ENCODE measurements around the gene NCAPH2.

NCAPH2 gene

GRCh38 chr22:50474710-50475651 lies 33.0 kb upstream of the NCAPH2 start, which contains the start of gene SBF1:
TSS of gene SBF1 (minus strand) at chr22:50475035. CDS start at chr22:50474840, 195 bp downstream.
- DNase-seq: peak; percentile 80 to 81

- DNase-seq: no peak
Measured at GRCh38 chr22:50475652-50476002, 32.4 kb upstream of the NCAPH2 start.

GRCh38 chr22:50476868-50477267 lies 31.2 kb upstream of the NCAPH2 start:
- no peak for DNase-seq

GRCh38 chr22:50477923-50478322 lies 30.1 kb upstream of the NCAPH2 start:
- DNase-seq: no peak

- DNase-seq: no peak
Measured at GRCh38 chr22:50479721-50480120, 28.3 kb upstream of the NCAPH2 start.

GRCh38 chr22:50481045-50481439 lies 27.0 kb upstream of the NCAPH2 start:
- no peak for DNase-seq

- DNase-seq: peak; percentile 47 to 51
Measured at GRCh38 chr22:50481440-50482106, 26.5 kb upstream of the NCAPH2 start, which contains the start of gene ADM2. TSS of gene ADM2 (plus strand) at chr22:50481543. CDS start at chr22:50481848, 305 bp downstream.

GRCh38 chr22:50482107-50483074 lies 25.6 kb upstream of the NCAPH2 start:
- no peak for DNase-seq

- DNase-seq: no peak
Measured at GRCh38 chr22:50483106-50483505, 24.9 kb upstream of the NCAPH2 start.

- DNase-seq: no peak
Measured at GRCh38 chr22:50483556-50483955, 24.5 kb upstream of the NCAPH2 start.

GRCh38 chr22:50483977-50484853 lies 23.8 kb upstream of the NCAPH2 start:
- no peak for DNase-seq

GRCh38 chr22:50485221-50486131 lies 22.5 kb upstream of the NCAPH2 start:
- no peak for DNase-seq

- DNase-seq: no peak
Measured at GRCh38 chr22:50486561-50487289, 21.3 kb upstream of the NCAPH2 start, which contains the start of gene MIOX. TSS of gene MIOX (plus strand) at chr22:50486859. CDS start at chr22:50486898, 39 bp downstream.

GRCh38 chr22:50487290-50488005 lies 20.6 kb upstream of the NCAPH2 start:
- no peak for DNase-seq

- no peak for DNase-seq
Measured at GRCh38 chr22:50488006-50488677, 19.9 kb upstream of the NCAPH2 start.

GRCh38 chr22:50488886-50489285 lies 19.1 kb upstream of the NCAPH2 start:
- DNase-seq: no peak

- DNase-seq: no peak
Measured at GRCh38 chr22:50489363-50490243, 18.4 kb upstream of the NCAPH2 start.
